ENCODE measurements around the gene MTHFD2. TPM values are rescaled to one million over a fixed set of nuclear protein-coding genes. Genes with fewer than 3 reads are reported as not detected.

The MTHFD2 gene
- total and polyA plus RNA-seq, 2 donors (not counting 3 experiments of a cell fraction or from before 2014, with no cell fraction given), result 25.6 to 83.2 TPM

GRCh38 chr2:74252862-74253261 lies 54.4 kb downstream of the MTHFD2 start:
- intact Hi-C loops (cut with micrococcal nuclease), result loop anchor here (10.0 kb wide), 1 partner anchor 428 kb away; the partner anchor contains the start of gene STAMBP
- CTCF ChIA-PET, result interaction anchor here (1.0 to 1.4 kb wide), 2 partner anchors 15 to 31 kb away, joined by 3 to 4 read pairs; no protein-coding TSS in a partner anchor

More at GRCh38 chr2:74252862-74253261, 54.4 kb downstream of the MTHFD2 start:
- H3K36me3 ChIP-seq (ENCODE audit: control insufficient read depth in 2 of 2, extremely low read depth in 1 of 2, insufficient read depth in 2 of 2, low read length in 2 of 2), result no peaks in the 10 kb centered on the region
- no peaks in the 10 kb centered on the region for H3K4me1 ChIP-seq (ENCODE audit: control insufficient read depth, extremely low read depth, insufficient read depth, low read length)
- no peak for TF ChIP-seq GATA2 (IDR thresholded peaks at IDR 0.05; ENCODE audit: insufficient read depth, insufficient read length, low read depth, low read length)
- TF ChIP-seq POLR2AphosphoS5 (IDR thresholded peaks at IDR 0.05; ENCODE audit: insufficient read depth, low read depth, low read length), result no peak
- TF ChIP-seq MAX (IDR thresholded peaks at IDR 0.05; ENCODE audit: insufficient read depth, insufficient read length), result no peak
- no peak for TF ChIP-seq POLR2A (IDR thresholded peaks at IDR 0.05; ENCODE audit: low read depth, low read length)
- no peak for TF ChIP-seq CTCF (IDR thresholded peaks at IDR 0.05; ENCODE audit: extremely low read depth in 1 of 2, insufficient read depth in 1 of 2, low read depth in 1 of 2, low read length in 2 of 2)
- no peak for TF ChIP-seq EZH2 (IDR thresholded peaks at IDR 0.05; ENCODE audit: borderline replicate concordance, low read depth, low read length, severe bottlenecking)
- no peak for TF ChIP-seq JUN (IDR thresholded peaks at IDR 0.05; ENCODE audit: borderline replicate concordance, insufficient read depth, insufficient read length, low read depth)
- TF ChIP-seq FOS (IDR thresholded peaks at IDR 0.05; ENCODE audit: borderline replicate concordance, insufficient read depth, low read length), result no peak
- TF ChIP-seq MYC (IDR thresholded peaks at IDR 0.05; ENCODE audit: low read depth, low read length), result no peak
- H3K9ac ChIP-seq (replicated peaks; ENCODE audit: extremely low read depth, insufficient read depth, low read length), result no peak overlapping the region
- H3K79me2 ChIP-seq (ENCODE audit: control insufficient read depth, insufficient read depth, low read length), result no peaks in the 10 kb centered on the region
- no peak overlapping the region for H3K27ac ChIP-seq (ENCODE audit: insufficient read depth, low read depth, low read length)
- no peaks in the 10 kb centered on the region for H3K9me1 ChIP-seq (replicated peaks; ENCODE audit: control insufficient read depth, extremely low read depth, insufficient read depth, low read length)
- no peaks in the 10 kb centered on the region for H4K20me1 ChIP-seq (replicated peaks; ENCODE audit: control insufficient read depth, extremely low read depth, insufficient read depth, low read length)
- H3K4me3 ChIP-seq (replicated peaks in 1 of 3; ENCODE audit: insufficient read depth in 1 of 3, low read depth in 1 of 3, low read length in 3 of 3), result no peak overlapping the region
- POLR2A ChIA-PET, result no interaction called here
- dilution Hi-C loops (cut with MboI; ENCODE audit: extremely low pct_ligation_motif_present, low sequenced_read_pairs), result no loop called here
- H3K27me3 ChIP-seq (ENCODE audit: control insufficient read depth in 2 of 2, insufficient read depth in 2 of 2, low read length in 2 of 2), result peaks cover 0 to 2% of the 10 kb centered on the region in 2 experiments
- FAIRE-seq (no peak), DNase-seq (ENCODE audit: low read depth, low spot score) (no peak)
- no peak overlapping the region for H3K4me2 ChIP-seq (ENCODE audit: insufficient read depth, low read length)
- H2AFZ ChIP-seq (ENCODE audit: low read depth, low read length), result no peak overlapping the region
- no TSS peak for BruUV-seq (replicated peaks)
- no peaks in the 10 kb centered on the region for H3K9me3 ChIP-seq (replicated peaks; ENCODE audit: control insufficient read depth, insufficient read depth, low read length)

All from endothelial cell of umbilical vein (primary cell).